Activated CD4-positive, alpha-beta T cell treated with anti-CD3 and anti-CD28 coated beads, Interleukin-2, amount 50 U/mL, for 1 hour (primary cell): ENCODE data around the gene RSPH9.
A peak's percentile ranks its signal among the peaks of the same experiment; 100 is the strongest.

ENCODE experiments used
- DNase-seq: peaks from one replicate; pipeline ENCODE4 v3.0.0-alpha.2; 2020

The RSPH9 gene, protein sequence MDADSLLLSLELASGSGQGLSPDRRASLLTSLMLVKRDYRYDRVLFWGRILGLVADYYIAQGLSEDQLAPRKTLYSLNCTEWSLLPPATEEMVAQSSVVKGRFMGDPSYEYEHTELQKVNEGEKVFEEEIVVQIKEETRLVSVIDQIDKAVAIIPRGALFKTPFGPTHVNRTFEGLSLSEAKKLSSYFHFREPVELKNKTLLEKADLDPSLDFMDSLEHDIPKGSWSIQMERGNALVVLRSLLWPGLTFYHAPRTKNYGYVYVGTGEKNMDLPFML

DNA sequence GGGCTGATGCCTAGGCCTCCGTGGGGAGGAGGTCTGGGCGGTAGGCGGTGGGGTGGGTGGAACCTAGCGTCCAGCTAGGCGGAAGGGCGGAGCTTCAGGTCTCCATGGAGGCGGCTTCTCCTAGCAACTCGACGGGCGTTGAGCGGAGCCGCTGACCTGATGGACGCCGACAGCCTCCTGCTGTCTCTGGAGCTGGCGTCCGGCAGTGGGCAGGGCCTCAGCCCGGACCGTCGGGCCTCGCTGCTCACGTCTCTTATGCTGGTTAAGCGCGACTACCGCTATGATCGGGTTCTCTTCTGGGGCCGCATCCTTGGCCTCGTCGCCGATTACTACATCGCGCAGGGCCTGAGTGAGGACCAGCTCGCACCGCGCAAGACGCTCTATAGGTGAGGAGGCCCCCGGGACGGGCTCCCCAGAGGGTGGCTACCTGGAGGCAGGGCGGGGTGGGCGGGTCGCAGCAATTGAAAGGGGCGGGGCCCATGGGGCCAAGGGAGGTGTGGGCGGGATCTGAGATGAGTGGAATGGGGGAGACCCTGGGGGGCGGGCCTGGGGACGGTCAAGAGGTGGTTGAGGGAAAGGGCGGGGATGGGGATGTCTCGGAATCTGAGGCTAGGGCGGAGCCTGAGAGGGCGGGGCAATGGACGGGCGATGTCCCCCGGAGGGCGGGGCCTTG, at the start of gene RSPH9:
RSPH9 (plus strand) TSS at position 97 of the 673 bp plus-strand sequence; CDS start at position 160, 63 bp downstream.
- peak; percentile 58 for DNase-seq

- DNase-seq, result no peak
These were observed 44.2 kb upstream of the RSPH9 start for GRCh38 chr6:43600595-43600994.

GRCh38 chr6:43604174-43604573, 40.7 kb upstream of the RSPH9 start:
- no peak for DNase-seq

GRCh38 chr6:43606019-43606418, 38.8 kb upstream of the RSPH9 start:
- DNase-seq, result no peak

GRCh38 chr6:43608310-43608763, 36.5 kb upstream of the RSPH9 start:
- peak; percentile 58 for DNase-seq

DNA sequence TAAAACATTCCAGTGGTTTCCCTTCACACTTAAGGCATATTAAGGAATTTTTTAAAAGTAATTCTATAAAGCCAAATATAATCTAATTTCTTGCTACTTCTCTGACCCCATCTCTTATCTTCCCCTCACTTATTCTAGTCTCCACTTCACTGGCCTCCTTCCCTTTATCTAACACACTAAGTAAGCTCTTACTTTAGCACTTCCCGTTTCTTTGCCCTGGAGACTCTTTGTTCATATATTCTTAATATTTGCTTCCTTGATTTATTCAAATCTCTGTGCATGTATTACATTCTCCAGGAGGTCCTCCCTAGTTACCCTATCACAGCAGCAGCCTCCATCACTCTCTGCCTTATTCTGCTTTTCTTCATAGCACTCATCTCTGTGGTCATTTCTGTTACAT, 36.0 kb upstream of the RSPH9 start:
- DNase-seq, result no peak

- no peak for DNase-seq
These were observed 35.4 kb upstream of the RSPH9 start for GRCh38 chr6:43609402-43609801.

- no peak for DNase-seq
These were observed 34.4 kb upstream of the RSPH9 start for GRCh38 chr6:43610431-43610830.

GRCh38 chr6:43613721-43614395, 31.0 kb upstream of the RSPH9 start:
- DNase-seq, result no peak

GRCh38 chr6:43614396-43614730, 30.5 kb upstream of the RSPH9 start:
- no peak for DNase-seq

DNA sequence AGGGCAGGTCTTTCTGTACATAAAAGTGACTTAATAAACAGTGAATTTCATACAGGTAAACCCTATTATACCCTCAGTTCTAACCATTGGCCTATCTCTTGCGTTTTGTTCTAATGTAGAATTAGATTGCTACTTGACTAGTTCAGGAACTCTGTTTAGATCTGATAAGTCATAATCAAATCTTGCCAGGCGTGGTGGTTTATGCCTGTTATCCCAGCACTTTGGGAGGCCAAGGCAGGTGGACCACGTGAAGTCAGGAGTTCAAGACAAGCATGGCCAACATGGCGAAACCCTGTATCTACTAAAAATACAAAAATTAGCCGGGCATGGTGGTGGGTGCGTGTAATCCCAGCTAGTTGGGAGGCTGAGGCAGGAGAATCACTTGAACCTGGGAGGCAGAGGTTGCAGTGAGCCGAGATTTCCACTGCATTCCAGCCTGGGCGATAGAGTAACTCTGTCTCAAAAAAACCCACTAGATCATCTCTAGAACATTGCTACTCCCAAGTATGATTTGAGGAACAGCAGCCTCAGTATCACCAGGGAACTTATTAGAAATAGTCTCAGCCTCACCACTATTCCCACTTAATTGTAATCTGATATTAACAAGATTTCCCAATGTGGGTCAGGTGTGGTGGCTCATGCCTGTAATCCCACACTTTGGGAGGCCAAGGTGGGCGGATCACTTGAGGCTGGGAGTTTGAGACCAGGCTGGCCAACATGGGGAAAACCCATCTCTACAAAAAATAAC, 27.9 kb upstream of the RSPH9 start:
- DNase-seq, result no peak

DNA sequence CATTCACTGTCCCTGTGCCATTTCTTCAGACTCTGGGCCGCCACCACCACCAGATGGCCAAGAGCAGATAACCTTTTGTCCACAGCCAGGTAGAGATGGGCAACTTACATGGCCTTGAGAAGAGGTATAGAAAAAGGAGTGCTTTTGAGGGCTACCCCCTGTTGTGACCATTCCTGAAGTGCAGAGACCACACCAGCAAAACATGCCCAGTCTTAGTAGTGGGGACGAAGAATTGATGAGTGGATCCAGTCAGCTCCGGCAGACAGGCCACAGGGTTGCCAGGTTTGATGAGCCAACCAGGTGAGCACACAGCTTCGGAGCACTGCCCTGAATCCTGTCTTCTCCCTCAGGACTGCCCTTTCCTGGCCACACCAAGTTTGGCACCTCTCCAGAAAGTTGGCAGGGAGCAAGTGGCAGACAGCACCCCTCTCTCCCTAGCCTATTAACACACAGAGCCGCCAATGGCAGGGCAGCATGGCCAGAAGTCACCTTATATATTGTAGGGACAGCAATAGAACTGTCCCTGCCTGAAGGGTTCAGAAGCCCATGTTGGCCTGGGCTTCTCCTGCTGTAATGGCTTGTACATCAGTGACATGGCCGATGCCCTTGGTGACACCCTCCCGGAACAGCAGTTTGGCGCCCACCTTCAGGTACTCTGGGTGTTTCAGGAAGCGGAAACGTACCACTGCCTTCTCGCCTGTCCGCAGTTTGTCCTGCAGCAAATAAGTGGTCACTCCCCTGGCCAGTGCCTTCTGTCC, 23.6 kb upstream of the RSPH9 start:
- DNase-seq, result no peak

DNA sequence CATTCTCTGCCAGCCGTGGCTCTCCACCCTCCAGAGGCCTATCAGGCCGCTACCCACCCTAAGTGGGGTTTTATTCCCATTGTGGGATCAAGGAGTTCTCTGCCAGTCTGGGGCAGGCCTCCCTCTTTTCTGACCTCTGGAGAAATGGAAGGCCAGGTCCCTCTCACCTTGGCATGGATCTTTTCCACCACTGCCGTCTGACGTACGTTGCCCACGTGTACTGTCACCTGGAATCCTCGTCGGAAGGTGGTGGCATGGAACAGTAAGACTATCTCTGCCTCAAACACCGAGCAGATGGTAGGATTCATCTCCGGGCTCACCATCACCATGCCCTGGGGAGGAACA, 23.0 kb upstream of the RSPH9 start:
- DNase-seq, result no peak

DNA sequence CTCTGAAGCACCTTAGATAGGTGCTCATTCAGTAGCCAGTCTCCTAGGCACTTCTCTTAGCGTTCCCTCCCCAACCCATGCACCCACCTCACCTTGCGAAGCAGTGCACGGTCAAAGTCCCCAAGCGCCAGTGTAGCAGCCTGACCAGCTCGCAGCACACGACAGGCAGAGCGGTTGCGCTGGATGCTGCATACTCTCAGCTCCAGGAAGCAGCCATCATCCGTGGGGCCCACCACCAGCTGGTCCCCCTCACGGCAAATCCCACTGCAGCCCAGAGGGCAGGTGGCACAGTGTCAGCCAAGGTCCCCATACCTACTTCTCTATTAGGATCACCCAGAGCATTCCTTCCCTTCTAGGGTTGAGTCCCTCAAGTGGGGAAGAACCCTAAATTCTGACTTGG, 22.3 kb upstream of the RSPH9 start:
- no peak for DNase-seq

- DNase-seq, result no peak
These were observed 20.7 kb upstream of the RSPH9 start for GRCh38 chr6:43623880-43624785.

- DNase-seq, result no peak
These were observed 20.0 kb upstream of the RSPH9 start for GRCh38 chr6:43624786-43625288.

- no peak for DNase-seq
These were observed 19.3 kb upstream of the RSPH9 start for GRCh38 chr6:43625393-43625992.

- DNase-seq, result no peak
These were observed 17.6 kb upstream of the RSPH9 start for GRCh38 chr6:43627008-43627825.

DNA sequence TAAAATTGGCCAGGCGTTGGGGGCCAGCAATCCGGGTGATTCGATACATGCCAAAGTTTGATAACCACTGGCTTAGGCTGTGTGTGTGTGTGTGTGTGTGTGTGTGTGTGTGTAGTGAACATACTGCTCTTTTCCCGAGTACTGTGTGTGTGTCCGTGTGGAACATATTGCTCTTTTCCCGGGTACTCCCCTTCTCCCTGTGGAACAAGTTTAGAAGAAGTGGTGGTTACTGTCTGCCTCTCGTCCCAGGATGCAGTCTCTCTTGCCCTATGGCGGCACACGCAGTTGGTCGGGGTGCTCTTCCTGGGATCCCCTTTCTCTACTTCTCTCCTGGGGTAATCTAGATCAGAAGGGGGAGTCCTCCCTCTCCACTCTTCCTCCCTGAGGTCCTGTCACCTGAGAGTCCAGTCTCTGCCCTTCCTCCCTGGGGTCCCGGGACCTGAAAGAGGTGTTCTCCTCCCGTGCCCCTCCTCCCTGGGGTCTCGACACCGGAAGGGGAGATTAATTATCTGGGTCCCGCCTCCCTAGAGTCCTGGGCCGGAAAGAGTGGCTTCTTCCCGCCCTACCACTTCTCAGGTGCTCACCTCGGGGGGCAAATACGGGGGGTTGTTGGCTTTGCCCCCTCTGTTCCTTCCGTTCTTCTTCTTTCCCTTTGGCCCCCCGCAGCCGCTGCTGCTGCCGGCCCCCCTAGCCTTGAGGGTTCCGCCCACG, 16.3 kb upstream of the RSPH9 start:
- DNase-seq, result peak; percentile 42
